MM.1S (cell line): Measurements from ENCODE around the gene SH3PXD2A.

Experiments used
- EZH2 ChIP-seq: fragments of 300-600 bp; sonication (generic); optimal IDR thresholded peaks from 2 replicates; pipeline ENCODE3; 2017; ENCODE audit warnings: low read depth, mild to moderate bottlenecking, antibody characterized with exemption, low read length, mixed read lengths
- TF ChIP-seq, protein P1 (sequence below): fragments of 300-600 bp; sonication (generic); IDR thresholded peaks from 2 replicates; pipeline ENCODE4 v1.5.1; 2016; ENCODE audit warnings: antibody characterized with exemption, low read length, mixed read lengths

DNA sequence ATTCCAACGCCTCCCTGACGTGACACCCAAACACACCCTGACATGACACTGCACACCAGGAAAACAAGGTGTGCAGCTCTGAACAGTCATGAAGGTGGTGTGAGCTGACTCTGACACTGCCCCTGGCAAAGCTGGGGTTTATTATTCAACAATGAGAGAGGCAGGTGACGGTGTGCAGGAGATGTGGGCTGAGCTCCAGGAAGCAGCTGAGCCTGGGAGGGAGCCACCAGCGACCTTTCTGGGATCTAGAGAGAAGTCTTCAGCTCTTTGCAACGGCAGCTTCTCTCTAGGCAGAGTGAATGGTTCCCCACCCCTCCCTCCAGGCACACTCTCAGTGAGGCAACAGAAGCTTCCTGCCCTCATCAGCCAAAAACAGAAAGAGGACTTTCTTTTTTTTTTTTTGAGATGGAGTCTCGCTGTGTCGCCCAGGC, 65.6 kb downstream of the SH3PXD2A start:
- TF ChIP-seq, protein P1, sequence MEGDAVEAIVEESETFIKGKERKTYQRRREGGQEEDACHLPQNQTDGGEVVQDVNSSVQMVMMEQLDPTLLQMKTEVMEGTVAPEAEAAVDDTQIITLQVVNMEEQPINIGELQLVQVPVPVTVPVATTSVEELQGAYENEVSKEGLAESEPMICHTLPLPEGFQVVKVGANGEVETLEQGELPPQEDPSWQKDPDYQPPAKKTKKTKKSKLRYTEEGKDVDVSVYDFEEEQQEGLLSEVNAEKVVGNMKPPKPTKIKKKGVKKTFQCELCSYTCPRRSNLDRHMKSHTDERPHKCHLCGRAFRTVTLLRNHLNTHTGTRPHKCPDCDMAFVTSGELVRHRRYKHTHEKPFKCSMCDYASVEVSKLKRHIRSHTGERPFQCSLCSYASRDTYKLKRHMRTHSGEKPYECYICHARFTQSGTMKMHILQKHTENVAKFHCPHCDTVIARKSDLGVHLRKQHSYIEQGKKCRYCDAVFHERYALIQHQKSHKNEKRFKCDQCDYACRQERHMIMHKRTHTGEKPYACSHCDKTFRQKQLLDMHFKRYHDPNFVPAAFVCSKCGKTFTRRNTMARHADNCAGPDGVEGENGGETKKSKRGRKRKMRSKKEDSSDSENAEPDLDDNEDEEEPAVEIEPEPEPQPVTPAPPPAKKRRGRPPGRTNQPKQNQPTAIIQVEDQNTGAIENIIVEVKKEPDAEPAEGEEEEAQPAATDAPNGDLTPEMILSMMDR = no peak
- TF ChIP-seq EZH2 = no peak
